ENCODE data around the gene GNG4.
"Not testable (repeated sequence)": the region's sequence is repeated elsewhere in the genome, so short reads cannot be mapped to it uniquely, and the experiment has no call there.

Gene GNG4

GRCh38 chr1:235582130-235582529, 67.5 kb downstream of the GNG4 start:
- no peak for DNase-seq

GRCh38 chr1:235579891-235580290, 69.7 kb downstream of the GNG4 start:
- DNase-seq = no peak

GRCh38 chr1:235575597-235575996, 74.0 kb downstream of the GNG4 start:
- DNase-seq = no peak

- no peak for DNase-seq
Observed at GRCh38 chr1:235573880-235574279, 75.7 kb downstream of the GNG4 start.

- DNase-seq = not testable (repeated sequence)
Observed at GRCh38 chr1:235572971-235573370, 76.6 kb downstream of the GNG4 start.

DNA sequence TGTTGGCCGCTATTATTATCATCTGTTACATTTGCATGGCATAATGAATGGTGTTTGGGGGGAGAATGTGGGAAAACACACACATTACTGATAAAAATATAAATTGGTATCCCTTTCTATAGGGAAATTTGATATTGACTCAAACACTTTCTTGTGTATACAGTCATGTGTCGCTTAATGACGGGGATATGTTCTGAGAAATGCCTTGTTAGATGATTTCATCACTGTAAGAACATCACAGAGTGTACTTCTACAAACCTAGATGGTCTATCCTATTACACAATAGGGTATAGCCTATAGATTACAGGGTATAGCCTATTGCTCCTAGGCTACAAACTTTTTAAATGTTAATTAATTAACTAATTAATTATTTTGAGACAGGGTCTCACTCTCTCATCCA, 78.1 kb downstream of the GNG4 start:
- no peak for DNase-seq

DNA sequence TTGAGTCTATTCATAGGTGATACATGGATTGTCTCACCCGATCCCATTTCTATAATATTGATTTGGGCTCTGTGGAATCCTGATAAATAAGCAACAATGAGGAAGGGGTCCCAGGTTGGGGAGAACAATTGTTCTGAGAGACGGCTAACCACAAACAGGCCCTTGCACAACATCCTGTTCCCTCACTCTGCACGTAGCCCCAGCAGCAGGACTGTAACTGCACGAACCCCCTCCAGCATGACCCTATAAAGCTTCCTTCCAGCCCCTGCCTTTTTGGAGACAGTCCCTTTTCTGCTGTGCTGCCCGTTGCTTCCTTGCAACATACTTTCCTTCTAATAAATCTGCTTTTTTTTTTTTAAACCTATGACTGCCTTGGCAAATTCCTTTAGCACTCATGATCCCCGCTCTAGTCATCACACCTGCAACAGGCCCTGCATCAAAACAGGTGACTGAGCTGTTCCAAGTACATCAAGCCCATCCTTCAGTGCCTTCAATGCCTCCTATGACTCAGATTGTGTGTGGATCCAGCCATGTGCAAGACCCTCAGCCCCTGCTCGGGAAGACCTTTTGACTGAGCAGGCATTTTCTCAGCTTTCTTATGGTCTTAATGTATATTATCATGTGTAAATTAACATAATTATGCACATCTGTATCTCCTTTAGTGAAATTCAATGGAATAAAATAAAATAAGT, 81.6 kb downstream of the GNG4 start:
- no peak for DNase-seq

DNA sequence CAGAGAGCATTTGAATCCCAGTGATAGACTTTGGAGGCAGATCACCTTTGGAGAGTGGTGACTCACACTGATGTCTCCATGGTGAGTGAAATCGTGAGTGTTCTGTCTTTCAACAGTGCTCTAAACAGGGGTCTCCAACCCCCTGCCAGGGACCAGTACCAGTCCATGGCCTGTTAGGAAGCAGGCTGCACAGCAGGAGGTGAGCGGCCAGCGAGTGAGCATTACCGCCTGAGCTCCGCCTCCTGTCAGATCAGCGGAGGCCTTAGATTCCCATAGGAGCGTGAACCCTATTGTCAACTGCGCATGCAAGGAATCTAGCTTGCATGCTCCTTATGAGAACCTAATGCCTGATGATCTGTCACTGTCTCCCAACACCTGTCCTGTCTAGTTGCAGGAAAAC, 83.5 kb downstream of the GNG4 start:
- no peak for DNase-seq

GRCh38 chr1:235563513-235564061, 86.0 kb downstream of the GNG4 start:
- no peak for DNase-seq

DNA sequence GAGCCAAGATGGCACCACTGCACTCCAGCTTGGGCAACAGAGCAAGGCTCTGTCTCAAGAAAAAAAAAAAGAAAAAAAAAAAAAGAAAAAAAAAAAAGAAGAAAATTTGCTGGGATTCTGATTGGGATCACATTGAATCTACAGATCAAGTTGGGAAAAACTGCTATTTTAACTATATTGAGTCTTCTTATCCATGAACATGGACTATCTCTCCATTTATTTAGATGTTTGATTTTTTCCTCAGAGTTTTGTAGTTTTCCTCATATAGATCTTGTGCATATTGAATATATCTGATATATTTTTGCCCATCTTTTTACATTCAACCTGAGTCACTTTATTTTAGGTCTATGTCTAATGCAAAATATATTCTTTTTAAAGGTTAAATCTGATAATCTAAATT, 87.0 kb downstream of the GNG4 start:
- no peak for DNase-seq

DNA sequence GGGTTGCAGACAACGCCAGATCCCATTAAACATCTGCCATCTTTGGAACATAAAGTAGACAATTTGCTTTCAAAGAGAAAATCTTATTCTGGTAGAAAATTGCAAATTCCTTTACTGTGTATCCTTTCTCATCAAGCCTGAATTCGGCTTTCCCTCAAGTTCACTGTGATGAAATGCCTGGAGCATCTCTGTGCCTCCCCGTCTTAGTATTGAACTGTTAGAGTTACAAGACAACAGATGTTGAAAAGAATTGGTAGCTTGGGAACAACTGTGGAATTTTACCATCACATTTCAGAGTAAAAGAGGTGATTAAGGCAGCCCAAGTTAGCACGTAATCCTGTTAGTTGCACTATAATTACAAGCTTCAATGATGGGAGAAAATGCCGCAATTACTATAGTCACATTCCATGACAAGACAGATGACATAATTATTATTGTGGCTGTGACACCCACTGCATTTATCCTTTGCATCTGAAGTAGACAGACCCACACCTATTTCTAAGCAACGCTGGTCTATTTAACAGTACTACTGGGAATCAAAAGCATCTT, 90.9 kb downstream of the GNG4 start:
- DNase-seq = no peak

GRCh38 chr1:235557495-235557894, 92.1 kb downstream of the GNG4 start:
- DNase-seq = no peak

GRCh38 chr1:235556807-235557206, 92.8 kb downstream of the GNG4 start:
- DNase-seq = no peak

DNA sequence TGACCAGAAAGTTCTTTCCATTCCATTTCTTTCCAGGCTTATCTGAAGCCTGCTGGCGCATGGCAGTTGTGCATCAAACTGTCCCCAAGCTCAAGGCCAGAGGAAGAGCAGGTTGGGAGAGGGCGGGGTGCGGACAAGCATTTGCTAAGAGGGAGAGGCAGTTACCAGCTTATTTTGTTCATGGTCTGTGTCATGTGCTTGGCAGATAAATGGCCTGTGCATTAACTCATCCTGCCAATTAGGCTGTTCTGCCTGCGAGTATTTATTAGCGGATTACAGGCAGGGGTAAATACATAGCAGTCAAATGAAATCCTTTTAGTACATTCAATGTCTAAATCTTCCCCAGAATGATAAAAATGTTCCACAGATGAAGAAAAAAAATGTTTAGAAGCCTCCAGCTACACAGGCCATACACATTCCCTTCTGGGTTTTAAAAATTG, 96.5 kb downstream of the GNG4 start:
- no peak for DNase-seq

DNA sequence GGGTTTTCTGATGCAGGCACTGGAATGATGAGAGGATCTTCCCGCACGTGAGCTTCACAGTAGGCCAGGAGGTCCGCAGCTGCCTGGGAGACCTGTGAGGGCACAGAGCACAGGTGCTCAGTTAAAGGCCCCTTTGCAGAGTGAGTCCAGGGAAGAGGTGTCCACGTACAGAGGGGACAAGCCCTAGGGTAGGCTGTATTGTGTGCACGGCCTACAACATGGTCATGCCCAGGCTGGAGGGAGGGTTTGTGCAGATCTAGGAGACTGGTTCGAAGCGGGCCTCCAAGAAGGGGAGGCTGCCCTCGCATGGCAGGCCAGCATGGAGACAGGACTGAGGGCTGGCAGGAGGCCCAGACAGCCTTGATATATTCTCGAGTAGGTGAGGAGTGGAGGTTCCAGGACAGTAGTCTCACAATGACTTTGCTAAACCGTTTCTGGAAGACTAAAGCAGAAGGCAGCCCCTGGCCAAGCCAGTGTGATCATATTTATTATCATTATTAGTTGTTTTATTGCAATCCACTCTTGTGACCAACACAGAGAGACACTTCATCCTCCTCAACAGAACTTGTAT, 97.4 kb downstream of the GNG4 start:
- DNase-seq = no peak

DNA sequence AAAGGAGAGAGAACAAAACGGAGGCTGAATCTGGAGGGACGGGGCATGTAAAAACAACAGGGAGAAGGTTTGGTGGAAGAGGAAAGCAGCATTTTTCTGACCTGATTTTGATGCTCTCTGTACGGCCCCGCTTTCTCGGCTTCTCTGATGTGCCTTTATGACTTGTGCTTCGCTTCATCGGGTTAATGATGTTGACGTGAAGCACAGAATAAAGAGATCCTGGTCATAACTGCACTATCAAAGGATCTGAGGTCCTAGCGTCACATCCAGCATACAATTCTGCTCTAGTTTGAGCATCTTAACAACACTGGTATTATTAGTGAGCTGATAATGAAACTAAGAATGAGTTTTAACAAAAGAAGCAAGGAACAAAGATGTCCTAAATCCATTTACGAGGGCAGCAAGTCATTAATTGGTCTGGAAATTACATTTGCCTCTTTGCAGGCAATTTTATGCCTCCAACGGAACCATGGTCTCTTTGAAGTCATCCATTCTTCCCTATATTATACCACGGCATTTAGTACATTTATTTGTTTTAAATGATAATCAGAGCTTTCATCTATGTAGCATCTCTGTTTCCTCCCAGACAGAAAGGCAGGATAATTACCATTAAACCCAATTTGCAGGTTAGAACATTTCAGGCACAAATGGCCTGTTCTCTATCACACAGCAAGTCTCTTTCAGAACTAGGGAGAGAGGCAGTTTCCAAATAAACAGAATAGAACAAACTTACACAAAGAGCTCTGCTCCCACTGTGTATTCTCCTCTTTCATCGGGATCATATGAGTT, 100.0 kb downstream of the GNG4 start:
- no peak for DNase-seq

DNA sequence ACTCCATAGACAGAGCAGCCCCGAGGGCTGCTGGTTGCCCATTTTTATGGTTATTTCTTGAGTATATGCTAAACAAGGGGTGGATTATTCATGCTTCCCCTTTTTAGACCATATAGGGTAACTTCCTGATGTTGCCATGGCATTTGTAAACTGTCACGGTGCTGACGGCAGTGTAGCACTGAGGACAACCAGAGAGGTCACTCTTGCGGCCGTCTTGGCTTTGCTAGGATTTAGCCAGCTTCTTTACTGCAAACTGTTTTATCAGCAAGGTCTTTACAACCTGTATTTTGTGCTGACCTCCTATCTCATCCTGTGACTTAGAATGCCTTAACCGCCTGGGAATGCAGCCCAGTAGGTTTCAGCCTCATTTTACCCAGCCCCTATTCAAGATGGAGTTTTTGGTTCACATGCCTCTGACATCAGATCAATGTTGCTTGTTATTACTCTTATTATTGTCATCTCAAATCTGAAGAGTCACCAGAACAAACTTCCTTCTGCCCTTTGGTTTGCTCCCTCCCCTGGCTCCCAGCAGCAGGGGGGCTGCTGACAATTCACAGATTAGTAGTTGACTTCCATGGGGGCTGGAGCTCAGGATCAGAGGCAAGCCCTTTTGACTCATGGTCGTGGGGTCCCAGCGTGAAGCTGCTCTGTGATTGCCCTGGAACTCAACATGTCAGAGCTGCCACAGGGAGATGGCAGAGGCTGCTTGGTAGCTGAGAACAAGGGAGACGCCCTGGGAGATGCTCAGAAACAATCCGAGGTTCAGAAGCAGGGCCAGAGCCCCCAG, 103.0 kb downstream of the GNG4 start:
- DNase-seq = peak; percentile 21

- DNase-seq = no peak
Observed at GRCh38 chr1:235545292-235545930, 104.2 kb downstream of the GNG4 start.

DNA sequence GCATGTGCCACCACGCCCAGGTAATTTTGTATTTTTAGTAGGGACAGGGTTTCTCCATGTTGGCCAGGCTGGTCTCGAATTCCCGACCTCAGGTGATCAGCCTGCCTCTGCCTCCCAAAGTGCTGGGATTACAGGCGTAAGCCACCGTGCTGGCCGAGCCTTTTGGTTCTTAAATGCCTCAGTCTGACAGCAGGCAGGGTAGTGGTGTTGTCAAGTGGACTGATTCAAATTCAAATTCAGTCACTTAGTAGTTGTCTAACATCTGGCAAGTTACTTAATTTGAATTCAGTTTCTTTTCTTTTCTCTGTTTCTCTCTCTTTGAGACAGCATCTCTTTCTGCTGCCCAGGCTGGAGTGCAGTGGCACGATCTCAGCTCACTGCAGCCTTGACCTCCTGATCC, 106.7 kb downstream of the GNG4 start:
- DNase-seq = not testable (repeated sequence)

DNA sequence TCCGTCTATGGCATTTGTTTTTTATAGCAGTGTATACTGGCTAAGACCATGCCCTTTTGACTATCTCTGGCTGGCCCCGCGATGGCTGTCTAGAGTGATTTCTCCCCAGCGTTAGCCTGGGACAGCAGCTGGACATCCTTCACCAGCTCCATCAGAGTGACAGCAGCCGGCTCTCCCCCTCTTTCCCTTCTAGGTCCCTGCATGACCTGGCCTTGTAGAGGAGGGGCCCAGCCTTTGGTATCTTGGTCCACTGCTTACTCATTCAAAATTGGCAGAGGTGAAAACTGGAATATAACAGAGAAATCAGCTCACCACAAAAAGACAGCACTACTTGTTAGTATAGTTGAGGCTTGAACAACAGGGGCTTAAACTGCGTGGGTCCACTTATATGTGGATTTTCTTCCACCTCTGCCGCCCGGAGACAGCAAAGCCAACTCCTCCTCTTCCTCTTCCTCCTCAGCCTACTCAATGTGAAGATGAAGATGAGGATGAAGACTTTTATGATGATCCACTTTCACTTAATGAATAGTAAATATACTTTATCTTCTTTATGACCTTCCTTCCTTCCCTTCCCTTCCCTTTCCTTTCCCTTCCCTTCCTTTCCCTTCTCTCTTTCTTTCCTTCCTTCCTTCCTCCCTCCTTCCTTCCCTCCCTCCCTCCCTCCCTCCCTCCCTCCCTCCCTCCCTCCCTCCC, 116.0 kb downstream of the GNG4 start:
- peak; percentile 15 for DNase-seq

GRCh38 chr1:235532360-235532759, 117.2 kb downstream of the GNG4 start:
- DNase-seq = peak; percentile 93
